DND-41 (cell line): Measurements from ENCODE around the gene CKAP5.

Experiments used
- EZH2 ChIP-seq: IDR thresholded peaks from 3 replicates; pipeline ENCODE4 v1.6.1; 2012; ENCODE audit warnings: borderline replicate concordance, low read depth, mild to moderate bottlenecking, moderate library complexity, low read length, inconsistent platforms; ENCODE audit not compliant: severe bottlenecking
- TF ChIP-seq, protein P1 (sequence below): IDR thresholded peaks from 2 replicates; pipeline ENCODE4 v1.5.1; 2012; ENCODE audit warnings: borderline replicate concordance, low read length, moderate library complexity, mild to moderate bottlenecking; ENCODE audit not compliant: poor library complexity, severe bottlenecking; ENCODE audit errors: extremely low read depth

GRCh38 chr11:46695345-46696211 is 150.5 kb downstream of the CKAP5 start:
- TF ChIP-seq, protein P1, sequence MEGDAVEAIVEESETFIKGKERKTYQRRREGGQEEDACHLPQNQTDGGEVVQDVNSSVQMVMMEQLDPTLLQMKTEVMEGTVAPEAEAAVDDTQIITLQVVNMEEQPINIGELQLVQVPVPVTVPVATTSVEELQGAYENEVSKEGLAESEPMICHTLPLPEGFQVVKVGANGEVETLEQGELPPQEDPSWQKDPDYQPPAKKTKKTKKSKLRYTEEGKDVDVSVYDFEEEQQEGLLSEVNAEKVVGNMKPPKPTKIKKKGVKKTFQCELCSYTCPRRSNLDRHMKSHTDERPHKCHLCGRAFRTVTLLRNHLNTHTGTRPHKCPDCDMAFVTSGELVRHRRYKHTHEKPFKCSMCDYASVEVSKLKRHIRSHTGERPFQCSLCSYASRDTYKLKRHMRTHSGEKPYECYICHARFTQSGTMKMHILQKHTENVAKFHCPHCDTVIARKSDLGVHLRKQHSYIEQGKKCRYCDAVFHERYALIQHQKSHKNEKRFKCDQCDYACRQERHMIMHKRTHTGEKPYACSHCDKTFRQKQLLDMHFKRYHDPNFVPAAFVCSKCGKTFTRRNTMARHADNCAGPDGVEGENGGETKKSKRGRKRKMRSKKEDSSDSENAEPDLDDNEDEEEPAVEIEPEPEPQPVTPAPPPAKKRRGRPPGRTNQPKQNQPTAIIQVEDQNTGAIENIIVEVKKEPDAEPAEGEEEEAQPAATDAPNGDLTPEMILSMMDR: no peak
- TF ChIP-seq EZH2: no peak
